K562 (cell line): Measurements from ENCODE around the gene TSPAN18.

Source experiments
- CTCF ChIP-seq, 3 experiments: IDR thresholded peaks in 2 of 3; conservative IDR thresholded peaks in 1 of 3; 2 replicates each; pipeline ENCODE4 v1.5.1; 2011 to 2012; ENCODE audit warnings: low read length in 3 of 3, mild to moderate bottlenecking in 3 of 3, control low read depth in 2 of 3, improper control_type of control experiment in 1 of 3, inconsistent platforms in 1 of 3, low read depth in 1 of 3, mixed read lengths in 1 of 3, moderate library complexity in 1 of 3; ENCODE audit not compliant: insufficient read depth in 2 of 3
- FIP1L1 ChIP-seq: fragments of 200-400 bp; formaldehyde crosslinking; IDR thresholded peaks from 2 replicates; pipeline ENCODE4 v1.6.1; 2018; ENCODE audit warnings: mild to moderate bottlenecking, low read depth, low read length; ENCODE audit not compliant: poor library complexity, severe bottlenecking
- IRF9 ChIP-seq: fragments of 450-650 bp; IDR thresholded peaks from 2 replicates; pipeline ENCODE4 v1.6.1; 2016; ENCODE audit warnings: missing biosample characterization, missing genetic modification characterization
- MAFG ChIP-seq: fragments of 450-650 bp; conservative IDR thresholded peaks from 2 replicates; pipeline ENCODE4 v1.6.1; 2016; ENCODE audit warnings: missing genetic modification characterization, missing compliant biosample characterization
- NFRKB ChIP-seq: fragments of 450-650 bp; IDR thresholded peaks from 2 replicates; pipeline ENCODE4 v1.6.1; 2016; ENCODE audit warnings: low read depth
- PATZ1 ChIP-seq: fragments of 250-450 bp; sonication (Bioruptor Pico); IDR thresholded peaks from 2 replicates; pipeline ENCODE4 v1.5.0; 2020; ENCODE audit warnings: mild to moderate bottlenecking, borderline replicate concordance
- SIN3A ChIP-seq, 2 experiments: fragments of 150-350 bp in 1 of 2; IDR thresholded peaks; 2 replicates each; pipeline ENCODE4 v1.6.1; 2011 to 2016; ENCODE audit warnings: borderline replicate concordance in 2 of 2, low read depth in 2 of 2, low read length in 2 of 2, mild to moderate bottlenecking in 2 of 2, moderate library complexity in 2 of 2; ENCODE audit not compliant: control insufficient read depth in 1 of 2
- SP2 ChIP-seq: IDR thresholded peaks from 2 replicates; pipeline ENCODE4 v1.6.1; 2011; ENCODE audit warnings: mild to moderate bottlenecking, low read depth, low read length, moderate library complexity; ENCODE audit not compliant: poor library complexity, severe bottlenecking; ENCODE audit errors: extremely low read depth
- ZNF121 ChIP-seq: sonication (generic); formaldehyde crosslinking; conservative IDR thresholded peaks from 2 replicates; pipeline ENCODE4 v1.8.0; 2022; ENCODE audit warnings: missing genetic modification reagents
- ZNF431 ChIP-seq: sonication (generic); formaldehyde crosslinking; IDR thresholded peaks from 2 replicates; pipeline ENCODE4 v1.8.0; 2022; ENCODE audit warnings: mild to moderate bottlenecking, missing genetic modification reagents

- no peak for TF ChIP-seq CTCF (IDR thresholded peaks at IDR 0.05 in 2 of 3, conservative IDR thresholded peaks at IDR 0.05 in 1 of 3; ENCODE audit: insufficient read depth in 2 of 3, low read depth in 1 of 3, low read length in 3 of 3)
- no peak for TF ChIP-seq SIN3A (IDR thresholded peaks at IDR 0.05; ENCODE audit: borderline replicate concordance in 2 of 2, control insufficient read depth in 1 of 2, low read depth in 2 of 2, low read length in 2 of 2)
- TF ChIP-seq PATZ1 (CRISPR knock-in tag), result no peak
- no peak for TF ChIP-seq FIP1L1
- TF ChIP-seq NFRKB, result no peak
- TF ChIP-seq ZNF431 (CRISPR knock-in tag), result no peak
- TF ChIP-seq SP2, result no peak
- TF ChIP-seq MAFG, result no peak
- no peak for TF ChIP-seq IRF9 (tag)
- no peak for TF ChIP-seq ZNF121 (CRISPR knock-in tag)
Observed at GRCh38 chr11:44787981-44788380, 61.2 kb downstream of the TSPAN18 start.
